T-helper 1 cell (primary cell): ENCODE measurements around the gene SRP68.
A peak's percentile ranks its signal among the peaks of the same experiment; 100 is the strongest.
"Not testable (repeated sequence)": the region's sequence is repeated elsewhere in the genome, so short reads cannot be mapped to it uniquely, and the experiment has no call there.

ENCODE experiments used
- DNase-seq, 5 donors: peaks; one replicate each; pipeline ENCODE4 v3.0.0-alpha.2; 2012 to 2020

SRP68 gene

GRCh38 chr17:76076765-76077583 lies 4.7 kb upstream of the SRP68 start:
- peak in 3 of 5 donors; percentile 35 to 69 (median 41) for DNase-seq

- DNase-seq, result no peak
Measured at GRCh38 chr17:76076146-76076764, 3.9 kb upstream of the SRP68 start.

DNA sequence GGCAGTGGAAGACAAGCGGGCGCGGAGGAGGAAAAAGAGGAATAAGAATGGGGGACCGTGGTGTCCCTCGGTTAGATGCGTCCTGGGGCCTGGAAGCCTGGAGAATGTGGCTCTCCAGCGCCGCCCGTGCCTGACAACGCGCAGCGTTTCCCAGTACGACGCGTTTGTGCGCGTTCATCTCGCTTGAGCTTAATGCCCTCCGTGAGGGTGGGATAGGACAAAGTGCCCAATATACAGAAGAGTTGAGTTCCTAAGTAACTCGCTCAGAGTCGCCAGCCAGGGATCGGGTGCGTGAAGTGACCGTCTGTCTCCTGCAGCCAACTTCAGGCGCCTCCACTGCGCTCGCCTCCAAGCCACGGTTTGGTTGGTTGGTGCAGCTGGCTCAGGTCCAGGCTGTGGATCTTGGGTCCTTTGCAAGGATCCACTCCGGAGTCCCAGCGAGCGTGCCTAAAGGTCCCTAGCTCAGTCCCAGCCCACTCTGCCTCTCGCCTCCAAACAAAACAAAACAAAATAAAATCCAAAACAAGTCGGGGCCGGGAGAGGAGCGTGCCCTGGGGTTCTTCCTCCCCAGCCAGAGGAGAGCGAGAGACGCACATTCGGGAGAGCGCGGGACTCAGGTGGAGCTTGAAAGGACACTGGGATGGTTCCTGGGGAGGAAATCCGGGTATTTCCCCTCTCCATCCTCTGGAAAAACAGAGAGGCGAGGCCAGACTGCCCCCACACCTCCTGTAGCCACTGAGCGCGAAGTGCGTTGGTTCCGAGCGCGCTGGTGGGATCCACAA lies 3.2 kb upstream of the SRP68 start:
- no peak for DNase-seq

- no peak for DNase-seq
Measured at GRCh38 chr17:76074390-76075363, 2.4 kb upstream of the SRP68 start, which contains the start of gene GALR2. GALR2 (plus strand) TSS chr17:76074781; CDS start chr17:76074884, 103 bp downstream.

- no peak for DNase-seq
Measured at GRCh38 chr17:76071531-76072147, 678 bp downstream of the SRP68 start.

DNA sequence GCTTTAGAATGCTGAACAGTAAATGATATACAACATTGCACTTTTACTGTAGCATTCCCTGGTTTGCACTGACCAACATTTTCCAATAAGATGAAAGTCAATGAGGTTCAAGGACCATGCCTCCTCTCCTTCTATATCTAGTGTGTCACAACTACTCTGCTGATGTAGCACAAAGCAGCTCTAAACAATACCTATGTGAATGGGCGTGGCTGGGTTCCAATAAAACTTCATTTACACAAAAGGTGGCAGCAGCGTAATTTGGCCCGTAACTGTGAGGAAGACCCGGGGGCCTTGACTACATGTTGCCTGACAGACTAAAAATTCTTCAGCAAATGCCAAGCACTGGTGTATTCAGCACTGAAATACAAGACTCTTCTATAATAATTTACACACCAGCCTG lies 6.5 kb downstream of the SRP68 start:
- DNase-seq, result no peak

GRCh38 chr17:76063875-76064546 lies 8.3 kb downstream of the SRP68 start:
- DNase-seq, result peak in 2 of 5 donors; percentile 34 to 59

GRCh38 chr17:76058264-76058663 lies 14.1 kb downstream of the SRP68 start:
- DNase-seq, result not testable (repeated sequence)

DNA sequence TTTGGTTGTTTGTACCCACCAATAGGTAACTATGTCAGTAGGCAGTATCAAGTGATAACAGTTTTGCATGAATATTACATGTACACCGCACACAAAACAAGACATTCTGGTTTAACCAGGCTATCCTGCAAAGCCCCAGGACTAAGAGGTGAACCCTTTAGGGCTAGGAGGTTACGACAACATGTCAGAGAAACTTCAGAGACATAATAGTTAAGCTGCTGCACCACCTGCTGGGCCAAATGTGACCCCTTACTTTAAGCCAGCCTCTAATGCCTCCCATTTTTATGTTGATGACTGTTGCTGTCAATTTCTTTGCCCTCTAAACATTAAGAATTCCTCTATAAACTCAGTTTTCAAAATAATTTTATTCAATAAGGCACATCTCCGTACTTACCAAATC lies 15.4 kb downstream of the SRP68 start:
- no peak for DNase-seq

GRCh38 chr17:76054112-76054476 lies 18.2 kb downstream of the SRP68 start:
- DNase-seq, result no peak

DNA sequence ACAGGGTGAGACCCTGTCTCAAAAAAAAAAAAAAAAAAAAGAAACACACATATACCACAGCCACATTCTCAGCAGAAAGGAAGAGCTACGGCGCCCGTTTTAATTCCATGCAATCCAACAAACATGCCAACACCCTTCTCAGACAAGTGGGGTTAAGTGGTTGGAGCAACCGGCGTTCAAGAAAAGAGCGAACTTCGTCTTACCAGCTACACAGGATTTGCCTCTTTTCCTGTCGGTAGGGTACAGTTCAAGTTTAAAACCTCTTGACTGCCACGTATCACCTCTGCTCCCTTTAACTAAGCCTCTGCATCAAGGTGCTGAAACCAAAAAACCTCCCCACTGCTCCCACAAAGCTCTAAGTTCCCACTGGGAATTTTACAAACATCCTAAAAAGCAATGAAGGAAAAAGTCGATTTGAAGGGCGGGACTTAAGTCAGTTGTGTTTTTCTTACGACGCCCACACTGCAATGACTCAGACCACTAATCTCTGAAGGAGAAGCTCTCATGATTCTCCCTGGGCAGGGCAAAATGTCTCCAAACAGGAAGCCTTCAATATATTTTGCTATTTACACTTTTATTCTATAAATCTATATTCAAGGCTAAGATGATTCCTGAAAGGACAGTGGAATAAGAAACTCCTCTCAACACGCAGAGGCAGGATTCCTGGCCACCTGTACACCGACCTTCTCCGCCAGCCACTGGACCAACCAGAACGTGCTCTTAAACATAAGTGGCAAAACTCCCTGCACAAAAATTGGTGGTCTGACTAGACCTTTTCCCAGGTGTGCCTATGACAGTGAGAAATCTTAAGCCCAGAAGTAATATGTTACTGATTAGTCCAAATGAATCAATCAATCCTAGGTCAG lies 18.8 kb downstream of the SRP68 start:
- DNase-seq, result no peak

DNA sequence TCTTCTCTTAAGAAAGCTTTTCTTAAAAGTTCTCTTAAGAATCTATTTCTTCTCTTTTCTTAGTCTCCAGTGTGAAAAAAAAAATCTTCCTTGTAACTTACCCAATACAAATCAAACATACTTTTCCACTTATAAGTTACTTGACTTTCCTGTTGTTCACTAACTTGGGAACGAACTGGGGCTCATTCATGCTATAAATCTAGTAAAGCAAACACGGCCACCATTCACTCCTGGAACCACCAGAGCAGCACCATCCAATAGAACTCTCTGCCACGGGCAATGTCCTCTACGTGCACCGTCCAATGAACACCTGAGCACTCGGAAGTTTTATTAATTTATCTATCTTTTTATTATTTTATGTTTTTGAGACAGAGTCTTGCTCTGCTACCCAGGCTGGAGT lies 20.8 kb downstream of the SRP68 start:
- DNase-seq, result no peak

DNA sequence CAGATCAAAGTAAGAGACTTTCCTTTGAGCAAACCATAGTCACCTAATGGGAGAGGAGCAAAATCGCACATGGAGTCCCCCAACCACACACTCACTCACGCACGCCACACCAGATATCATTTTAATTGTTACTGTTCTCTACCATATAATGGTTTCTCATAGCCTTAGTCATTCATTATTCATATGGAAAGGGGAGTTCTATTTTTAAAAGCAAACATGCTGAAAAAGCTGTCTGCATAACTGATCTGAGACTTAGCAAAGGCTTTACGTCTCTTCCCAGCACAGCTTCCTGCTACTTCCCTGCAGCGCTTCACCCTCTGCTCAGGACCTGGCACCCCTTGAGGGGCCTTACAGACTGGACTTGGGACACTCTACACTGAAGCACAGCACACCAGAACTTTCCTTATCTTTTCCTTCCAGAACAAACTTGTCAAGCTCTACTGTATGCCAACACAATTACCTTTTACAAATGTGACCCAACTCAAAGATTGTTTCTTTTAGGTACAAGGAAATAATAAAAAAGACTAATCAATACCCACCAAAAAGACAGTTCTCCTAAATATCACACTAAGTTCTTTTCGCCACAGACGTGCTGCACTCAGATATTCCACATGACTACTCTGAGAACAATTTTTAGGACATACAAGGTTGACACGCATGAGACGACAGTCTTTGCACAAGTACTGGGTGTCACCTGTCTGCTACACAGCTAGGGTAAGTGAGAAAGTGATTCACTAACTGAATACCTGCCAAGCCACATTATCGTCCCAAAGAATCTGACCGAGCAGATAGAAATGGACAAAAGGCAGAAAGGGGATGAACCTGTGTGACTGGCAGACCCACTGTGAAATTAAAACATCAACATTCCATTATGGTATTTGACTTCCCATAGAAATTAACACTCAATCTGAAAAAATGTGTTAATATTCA lies 21.5 kb downstream of the SRP68 start:
- no peak for DNase-seq

DNA sequence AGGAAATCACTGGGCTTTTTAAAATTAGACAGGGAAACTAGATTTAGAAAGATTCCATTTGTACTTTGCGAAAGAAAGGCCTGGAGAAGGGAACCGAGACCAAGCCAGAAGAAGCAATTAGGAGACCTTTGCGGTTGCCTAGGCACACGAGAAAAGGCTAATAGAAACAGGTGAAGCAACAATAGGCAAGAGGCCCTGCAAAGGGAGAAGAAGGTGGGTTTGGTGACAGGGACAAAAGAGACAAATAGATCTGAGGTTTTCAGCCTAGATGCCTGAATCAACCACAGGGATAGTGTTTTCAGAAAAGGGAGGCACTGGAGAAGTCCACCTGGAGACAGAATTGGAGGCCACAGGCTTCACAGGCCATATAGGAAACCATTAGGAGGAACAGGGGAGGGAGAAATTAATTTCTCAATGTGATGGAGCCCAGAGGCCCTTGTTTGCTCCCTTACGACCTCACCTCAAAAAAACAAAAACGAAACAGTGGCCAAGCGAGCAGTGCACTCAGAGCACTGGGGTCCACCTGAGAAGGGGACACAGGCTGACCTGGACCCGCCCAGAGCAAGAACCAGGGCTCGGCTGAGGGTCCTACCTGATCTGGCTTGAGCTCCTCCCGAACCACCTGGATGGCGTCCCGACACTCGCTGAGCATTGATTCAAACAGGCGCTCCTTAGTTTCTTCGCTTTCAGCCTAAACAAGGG lies 22.3 kb downstream of the SRP68 start:
- DNase-seq, result no peak

GRCh38 chr17:76049239-76049638 lies 23.1 kb downstream of the SRP68 start:
- DNase-seq, result no peak

- DNase-seq, result no peak
Measured at GRCh38 chr17:76048711-76049110, 23.6 kb downstream of the SRP68 start.

DNA sequence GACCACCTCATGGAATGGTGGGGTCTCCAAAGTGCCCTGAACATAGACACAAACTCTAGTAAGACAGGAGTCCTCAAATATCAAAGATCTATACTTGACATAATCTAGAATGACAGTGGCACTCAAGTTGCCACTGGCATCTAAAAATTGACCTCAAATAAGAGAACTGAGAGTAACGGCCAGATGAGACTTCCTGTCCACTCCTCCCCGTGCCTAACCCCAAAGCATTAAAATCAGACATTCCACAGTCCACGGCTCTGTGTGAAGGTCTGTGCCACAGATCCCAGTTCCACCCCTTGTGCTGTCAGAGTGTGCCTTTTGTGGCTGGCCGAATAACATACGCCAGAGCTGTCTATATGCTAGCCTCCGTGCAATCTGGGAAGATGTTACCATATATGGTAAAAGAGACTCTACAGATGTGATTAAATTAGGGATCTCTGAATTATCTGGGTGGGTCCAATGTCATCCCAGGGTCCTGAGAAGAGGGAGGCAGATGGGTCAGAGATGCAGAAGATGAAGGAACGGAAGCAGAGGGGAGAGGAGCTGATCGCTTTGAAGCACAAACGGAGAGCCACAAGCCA lies 24.2 kb downstream of the SRP68 start:
- DNase-seq, result no peak

GRCh38 chr17:76046064-76046463 lies 26.3 kb downstream of the SRP68 start:
- DNase-seq, result no peak
